ENCODE results near the gene APC2.
"Not testable (repeated sequence)": the region's sequence is repeated elsewhere in the genome, so short reads cannot be mapped to it uniquely, and the experiment has no call there.

Gene APC2

GRCh38 chr19:1416014-1416841 lies 33.7 kb upstream of the APC2 start:
- DNase-seq (ENCODE audit: low spot score): no peak
- in situ Hi-C loops (cut with MboI; ENCODE audit: low sequenced_read_pairs, unreplicated experiment): no loop called here
- no peak for TF ChIP-seq CTCF (IDR thresholded peaks at IDR 0.05; ENCODE audit: borderline replicate concordance, control extremely low read depth, extremely low read depth, insufficient read depth, missing control alignments)

GRCh38 chr19:1417145-1417544 lies 32.8 kb upstream of the APC2 start:
- DNase-seq (ENCODE audit: low spot score): no peak
- no peak for TF ChIP-seq CTCF (IDR thresholded peaks at IDR 0.05; ENCODE audit: borderline replicate concordance, control extremely low read depth, extremely low read depth, insufficient read depth, missing control alignments)
- in situ Hi-C loops (cut with MboI; ENCODE audit: low sequenced_read_pairs, unreplicated experiment): no loop called here

- in situ Hi-C loops (cut with MboI; ENCODE audit: low sequenced_read_pairs, unreplicated experiment): no loop called here
- no peak for TF ChIP-seq CTCF (IDR thresholded peaks at IDR 0.05; ENCODE audit: borderline replicate concordance, control extremely low read depth, extremely low read depth, insufficient read depth, missing control alignments)
- no peak for DNase-seq (ENCODE audit: low spot score)
Observed at GRCh38 chr19:1417681-1418495, 32.0 kb upstream of the APC2 start.

GRCh38 chr19:1418496-1418775 lies 31.5 kb upstream of the APC2 start:
- TF ChIP-seq CTCF (IDR thresholded peaks at IDR 0.05; ENCODE audit: borderline replicate concordance, control extremely low read depth, extremely low read depth, insufficient read depth, missing control alignments): no peak
- in situ Hi-C loops (cut with MboI; ENCODE audit: low sequenced_read_pairs, unreplicated experiment): no loop called here
- no peak for DNase-seq (ENCODE audit: low spot score)

- TF ChIP-seq CTCF (IDR thresholded peaks at IDR 0.05; ENCODE audit: borderline replicate concordance, control extremely low read depth, extremely low read depth, insufficient read depth, missing control alignments): no peak
- in situ Hi-C loops (cut with MboI; ENCODE audit: low sequenced_read_pairs, unreplicated experiment): no loop called here
- DNase-seq (ENCODE audit: low spot score): no peak
Observed at GRCh38 chr19:1418951-1419738, 30.8 kb upstream of the APC2 start.

- DNase-seq (ENCODE audit: low spot score); in situ Hi-C loops (cut with MboI; ENCODE audit: low sequenced_read_pairs, unreplicated experiment): not testable (repeated sequence)
Observed at GRCh38 chr19:1420085-1420484, 29.8 kb upstream of the APC2 start.

Measured in GM13976 (cell line).